ENCODE data around the gene CCDC187. TPM values are rescaled to one million over a fixed set of nuclear protein-coding genes. Genes with fewer than 3 reads are reported as not detected.

Gene CCDC187
- total RNA-seq, 1 experiment from 2014 or later, result 0.04 TPM

GRCh38 chr9:136246849-136247550 is 56.9 kb downstream of the CCDC187 start (continued):
- TF ChIP-seq, protein P1, sequence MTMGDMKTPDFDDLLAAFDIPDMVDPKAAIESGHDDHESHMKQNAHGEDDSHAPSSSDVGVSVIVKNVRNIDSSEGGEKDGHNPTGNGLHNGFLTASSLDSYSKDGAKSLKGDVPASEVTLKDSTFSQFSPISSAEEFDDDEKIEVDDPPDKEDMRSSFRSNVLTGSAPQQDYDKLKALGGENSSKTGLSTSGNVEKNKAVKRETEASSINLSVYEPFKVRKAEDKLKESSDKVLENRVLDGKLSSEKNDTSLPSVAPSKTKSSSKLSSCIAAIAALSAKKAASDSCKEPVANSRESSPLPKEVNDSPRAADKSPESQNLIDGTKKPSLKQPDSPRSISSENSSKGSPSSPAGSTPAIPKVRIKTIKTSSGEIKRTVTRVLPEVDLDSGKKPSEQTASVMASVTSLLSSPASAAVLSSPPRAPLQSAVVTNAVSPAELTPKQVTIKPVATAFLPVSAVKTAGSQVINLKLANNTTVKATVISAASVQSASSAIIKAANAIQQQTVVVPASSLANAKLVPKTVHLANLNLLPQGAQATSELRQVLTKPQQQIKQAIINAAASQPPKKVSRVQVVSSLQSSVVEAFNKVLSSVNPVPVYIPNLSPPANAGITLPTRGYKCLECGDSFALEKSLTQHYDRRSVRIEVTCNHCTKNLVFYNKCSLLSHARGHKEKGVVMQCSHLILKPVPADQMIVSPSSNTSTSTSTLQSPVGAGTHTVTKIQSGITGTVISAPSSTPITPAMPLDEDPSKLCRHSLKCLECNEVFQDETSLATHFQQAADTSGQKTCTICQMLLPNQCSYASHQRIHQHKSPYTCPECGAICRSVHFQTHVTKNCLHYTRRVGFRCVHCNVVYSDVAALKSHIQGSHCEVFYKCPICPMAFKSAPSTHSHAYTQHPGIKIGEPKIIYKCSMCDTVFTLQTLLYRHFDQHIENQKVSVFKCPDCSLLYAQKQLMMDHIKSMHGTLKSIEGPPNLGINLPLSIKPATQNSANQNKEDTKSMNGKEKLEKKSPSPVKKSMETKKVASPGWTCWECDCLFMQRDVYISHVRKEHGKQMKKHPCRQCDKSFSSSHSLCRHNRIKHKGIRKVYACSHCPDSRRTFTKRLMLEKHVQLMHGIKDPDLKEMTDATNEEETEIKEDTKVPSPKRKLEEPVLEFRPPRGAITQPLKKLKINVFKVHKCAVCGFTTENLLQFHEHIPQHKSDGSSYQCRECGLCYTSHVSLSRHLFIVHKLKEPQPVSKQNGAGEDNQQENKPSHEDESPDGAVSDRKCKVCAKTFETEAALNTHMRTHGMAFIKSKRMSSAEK (CRISPR knock-in tag; IDR thresholded peaks at IDR 0.05; ENCODE audit: borderline replicate concordance), result no peak
- TF ChIP-seq OVOL2 (CRISPR knock-in tag; IDR thresholded peaks at IDR 0.05; ENCODE audit: borderline replicate concordance) (no peak), IRF1 (CRISPR knock-in tag; IDR thresholded peaks at IDR 0.05) (no peak), ATF3 (CRISPR knock-in tag; conservative IDR thresholded peaks at IDR 0.05) (no peak), ZNF423 (CRISPR knock-in tag; IDR thresholded peaks at IDR 0.05) (no peak)

DNA sequence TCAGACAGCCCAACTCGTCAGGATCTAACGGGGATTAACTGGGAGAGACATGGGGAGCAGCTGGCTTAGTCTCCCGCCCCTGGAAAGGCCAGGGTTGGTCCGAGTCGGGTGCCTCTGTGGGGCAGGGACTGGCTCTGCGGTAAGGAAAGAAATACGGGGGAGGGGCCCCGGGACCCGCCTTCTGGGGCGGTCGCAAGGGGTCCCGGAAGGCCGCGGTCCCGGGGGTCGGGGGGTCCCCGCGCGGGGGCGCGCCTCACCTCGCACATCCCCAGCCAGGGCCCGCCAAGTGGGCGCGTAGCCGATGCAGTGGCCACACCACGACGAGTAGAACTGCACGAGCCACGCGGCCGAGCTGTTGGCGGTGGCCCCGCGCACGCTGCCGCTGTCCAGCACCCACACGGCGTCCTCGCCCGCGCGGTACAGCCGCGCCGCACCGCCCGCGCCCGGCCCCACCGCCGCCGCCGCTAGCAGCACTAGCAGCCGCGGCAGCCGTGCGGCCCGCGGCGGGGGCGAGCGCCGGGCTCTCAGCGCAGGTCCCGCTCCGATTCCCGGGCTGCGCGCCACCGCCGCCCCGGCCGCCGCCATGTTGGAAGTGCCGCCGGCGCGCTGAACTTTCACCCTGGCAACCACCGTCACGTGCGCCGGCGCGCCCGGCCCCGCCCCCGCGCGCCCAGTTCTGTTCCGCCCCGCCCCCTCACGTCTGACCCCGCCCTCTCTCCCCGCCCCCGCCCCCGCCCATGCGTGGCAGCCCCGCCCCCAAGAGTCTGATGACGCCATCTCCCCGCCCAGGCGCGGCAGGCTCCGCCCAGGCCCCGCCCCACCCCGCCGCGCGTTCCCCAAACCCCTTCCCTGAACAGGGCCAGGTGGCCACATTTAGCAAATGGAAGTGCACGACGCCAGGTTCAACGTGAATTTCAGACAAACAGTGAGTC is 58.4 kb downstream of the CCDC187 start, which contains the start of gene QSOX2:
Gene QSOX2, minus strand, starts transcription at position 594 of the 932 bp plus-strand sequence. Its CDS starts 9 bp downstream, at position 585.
- H3K36me3 Mint-ChIP-seq, result no peaks in the 10 kb centered on the region
- peak within 1 kb of the TSS; percentile 76 for H3K27ac Mint-ChIP-seq
- H3K9me3 Mint-ChIP-seq, result no peaks in the 10 kb centered on the region
- ATAC-seq, result peak; percentile 53
- H3K27me3 Mint-ChIP-seq (ENCODE audit: low read depth), result peaks cover 7% of the 10 kb centered on the region
- peak; percentile 75 for DNase-seq (ENCODE audit: low spot score)
- POLR2A ChIA-PET, result no interaction called here
- CTCF ChIA-PET, result interaction anchor here (0.5 to 1.1 kb wide), 4 partner anchors 11 to 227 kb away, joined by 3 to 4 read pairs (median 3); no protein-coding TSS in a partner anchor
- peaks cover 37% of the 10 kb centered on the region for H3K4me1 Mint-ChIP-seq
- peak within 1 kb of the TSS; percentile 92 for H3K4me3 Mint-ChIP-seq
- TF ChIP-seq SP1 (CRISPR knock-in tag; conservative IDR thresholded peaks at IDR 0.05) (peak; percentile 82), TCF7 (CRISPR knock-in tag; IDR thresholded peaks at IDR 0.05; ENCODE audit: low read depth) (no peak), TEAD4 (CRISPR knock-in tag; IDR thresholded peaks at IDR 0.05) (no peak), NR1H2 (CRISPR knock-in tag; IDR thresholded peaks at IDR 0.05) (no peak), FOXP1 (CRISPR knock-in tag; IDR thresholded peaks at IDR 0.05; ENCODE audit: borderline replicate concordance) (peak; percentile 73; the same call in 1 of the 2 replicates), ZNF416 (CRISPR knock-in tag; IDR thresholded peaks at IDR 0.05) (peak; percentile 69; the same call in 1 of the 2 replicates), KAT7 (CRISPR knock-in tag; IDR thresholded peaks at IDR 0.05; ENCODE audit: borderline replicate concordance) (0 out of 2 replicates have a peak, but pooled peaks have one; percentile 72), NR2C2 (CRISPR knock-in tag; IDR thresholded peaks at IDR 0.05) (no peak), ATF3 (CRISPR knock-in tag; conservative IDR thresholded peaks at IDR 0.05) (no peak), PREB (CRISPR knock-in tag; IDR thresholded peaks at IDR 0.05; ENCODE audit: borderline replicate concordance) (no peak), PRRX2 (CRISPR knock-in tag; IDR thresholded peaks at IDR 0.05) (no peak), ZNF671 (CRISPR knock-in tag; IDR thresholded peaks at IDR 0.05) (no peak), E2F5 (CRISPR knock-in tag; IDR thresholded peaks at IDR 0.05) (no peak), CREB1 (CRISPR knock-in tag; IDR thresholded peaks at IDR 0.05) (no peak)
- TF ChIP-seq, protein P2, sequence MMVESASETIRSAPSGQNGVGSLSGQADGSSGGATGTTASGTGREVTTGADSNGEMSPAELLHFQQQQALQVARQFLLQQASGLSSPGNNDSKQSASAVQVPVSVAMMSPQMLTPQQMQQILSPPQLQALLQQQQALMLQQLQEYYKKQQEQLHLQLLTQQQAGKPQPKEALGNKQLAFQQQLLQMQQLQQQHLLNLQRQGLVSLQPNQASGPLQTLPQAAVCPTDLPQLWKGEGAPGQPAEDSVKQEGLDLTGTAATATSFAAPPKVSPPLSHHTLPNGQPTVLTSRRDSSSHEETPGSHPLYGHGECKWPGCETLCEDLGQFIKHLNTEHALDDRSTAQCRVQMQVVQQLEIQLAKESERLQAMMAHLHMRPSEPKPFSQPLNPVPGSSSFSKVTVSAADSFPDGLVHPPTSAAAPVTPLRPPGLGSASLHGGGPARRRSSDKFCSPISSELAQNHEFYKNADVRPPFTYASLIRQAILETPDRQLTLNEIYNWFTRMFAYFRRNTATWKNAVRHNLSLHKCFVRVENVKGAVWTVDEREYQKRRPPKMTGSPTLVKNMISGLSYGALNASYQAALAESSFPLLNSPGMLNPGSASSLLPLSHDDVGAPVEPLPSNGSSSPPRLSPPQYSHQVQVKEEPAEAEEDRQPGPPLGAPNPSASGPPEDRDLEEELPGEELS (CRISPR knock-in tag; IDR thresholded peaks at IDR 0.05), result peak; percentile 50; the same call in 1 of the 2 replicates
- TF ChIP-seq, protein P3, sequence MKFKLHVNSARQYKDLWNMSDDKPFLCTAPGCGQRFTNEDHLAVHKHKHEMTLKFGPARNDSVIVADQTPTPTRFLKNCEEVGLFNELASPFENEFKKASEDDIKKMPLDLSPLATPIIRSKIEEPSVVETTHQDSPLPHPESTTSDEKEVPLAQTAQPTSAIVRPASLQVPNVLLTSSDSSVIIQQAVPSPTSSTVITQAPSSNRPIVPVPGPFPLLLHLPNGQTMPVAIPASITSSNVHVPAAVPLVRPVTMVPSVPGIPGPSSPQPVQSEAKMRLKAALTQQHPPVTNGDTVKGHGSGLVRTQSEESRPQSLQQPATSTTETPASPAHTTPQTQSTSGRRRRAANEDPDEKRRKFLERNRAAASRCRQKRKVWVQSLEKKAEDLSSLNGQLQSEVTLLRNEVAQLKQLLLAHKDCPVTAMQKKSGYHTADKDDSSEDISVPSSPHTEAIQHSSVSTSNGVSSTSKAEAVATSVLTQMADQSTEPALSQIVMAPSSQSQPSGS (CRISPR knock-in tag; IDR thresholded peaks at IDR 0.05; ENCODE audit: borderline replicate concordance, low read depth), result no peak
- TF ChIP-seq, protein P4, sequence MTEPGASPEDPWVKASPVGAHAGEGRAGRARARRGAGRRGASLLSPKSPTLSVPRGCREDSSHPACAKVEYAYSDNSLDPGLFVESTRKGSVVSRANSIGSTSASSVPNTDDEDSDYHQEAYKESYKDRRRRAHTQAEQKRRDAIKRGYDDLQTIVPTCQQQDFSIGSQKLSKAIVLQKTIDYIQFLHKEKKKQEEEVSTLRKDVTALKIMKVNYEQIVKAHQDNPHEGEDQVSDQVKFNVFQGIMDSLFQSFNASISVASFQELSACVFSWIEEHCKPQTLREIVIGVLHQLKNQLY (CRISPR knock-in tag; IDR thresholded peaks at IDR 0.05), result no peak
